Heart left ventricle (tissue), 16 donors: ENCODE data around the gene USP2. TPM values are rescaled to one million over a fixed set of nuclear protein-coding genes. Genes with fewer than 3 reads are reported as not detected.

Source experiments
- ATAC-seq, 4 donors: fragments of 200-7000 bp; cut with Tn5 transposase; one replicate each; pipeline ENCODE4 v1.9.1; 2020 to 2022; ENCODE audit warnings: moderate library complexity in 4 of 4, mild to moderate bottlenecking in 3 of 4, moderate number of reproducible peaks in 1 of 4
- DNase-seq, 5 donors: peaks; one replicate each; pipeline ENCODE4 v3.0.0-alpha.2; 2020
- H3K27ac ChIP-seq, 12 donors: fragments of 200-600 bp; sonication (generic) in 4 of 12; one replicate each; pipeline versions ENCODE4 v1.5.0 to v1.8.0; 2016 to 2022; ENCODE audit warnings: mild to moderate bottlenecking in 2 of 12
- H3K27me3 ChIP-seq, 9 donors: fragments of 200-600 bp; sonication (generic) in 2 of 9; one replicate each; pipeline versions ENCODE4 v1.5.1 to v1.8.0; 2016 to 2022; ENCODE audit warnings: mild to moderate bottlenecking in 3 of 9
- H3K36me3 ChIP-seq, 9 donors: fragments of 200-600 bp; sonication (generic) in 2 of 9; one replicate each; pipeline versions ENCODE4 v1.5.0 to v1.8.0; 2018 to 2022; ENCODE audit warnings: mild to moderate bottlenecking in 2 of 9
- H3K4me1 ChIP-seq, 12 donors: fragments of 200-600 bp; sonication (generic) in 4 of 12; one replicate each; pipeline versions ENCODE4 v1.5.0 to v1.8.0; 2016 to 2022; ENCODE audit warnings: mild to moderate bottlenecking in 3 of 12
- H3K4me3 ChIP-seq, 12 donors: fragments of 200-600 bp; sonication (generic) in 4 of 12; one replicate each; pipeline versions ENCODE4 v1.5.0 to v1.8.0; 2017 to 2022; ENCODE audit warnings: mild to moderate bottlenecking in 9 of 12, moderate library complexity in 4 of 12
- H3K9me3 ChIP-seq, 12 donors: fragments of 200-600 bp; sonication (generic) in 4 of 12; one replicate each; pipeline versions ENCODE4 v1.5.0 to v1.8.0; 2016 to 2022; ENCODE audit warnings: mild to moderate bottlenecking in 1 of 12
- POLR2A ChIP-seq, 2 donors: fragments of 450-650 bp; IDR thresholded peaks; one replicate each; pipeline ENCODE4 v1.6.1; 2017; ENCODE audit warnings: antibody characterized with exemption in 2 of 2, mild to moderate bottlenecking in 2 of 2, moderate library complexity in 2 of 2
- WGBS, 4 donors: extraction: QIAGEN DNeasy Blood & Tissue Kit in 2 of 4; methylation state at CpG; one replicate each; pipeline versions ENCODE4 v1.1.5 to v1.1.7; 2013 to 2018; 5-methylcytosine and 5-hydroxymethylcytosine counted together
- intact Hi-C, 10 donors: fragments of 100-400 bp; cut with DNase I; formaldehyde crosslinking; loops; one replicate each; pipeline versions ENCODE4 v1.11.1 to v1.14.2; 2022
- polyA plus RNA-seq, 2 donors: library from polyadenylated mRNA; stranded (reverse); fragments of 200-250 nt; gene quantifications; one replicate each; pipeline ENCODE4 v1.2.3, GENCODE V29; 2013
- total RNA-seq, 9 donors: library from RNA; depleted of rRNA in 2 of 9; stranded (reverse); fragments of >200 nt in 2 of 9; fragmentation: NEBNext Ultra II Directional in 3 of 9; extraction: Animal tissue kit (Norgen Biotek cat#: 25700) in 3 of 9; gene quantifications; one replicate each; pipeline versions ENCODE4 v1.1.0 to v1.2.4, GENCODE V29; 2016 to 2023
- TF ChIP-seq, protein P1 (sequence below), 12 donors: fragments of 200-600 bp; sonication (generic) in 4 of 12; IDR thresholded peaks; one replicate each; pipeline versions ENCODE4 v1.5.0 to v1.8.0; 2018 to 2022; ENCODE audit warnings: antibody characterized with exemption in 12 of 12, mild to moderate bottlenecking in 5 of 12
- donor health status: ischemic (EF 13 %, LVEDD 7.1; RV severe dilation, severe dysfunction).
- donor health status: healthy with polysubstance abuse.
- donor health status: DM: no; HTN: yes; CAD: no.
- donor health status: DM: no; HTN: no; CAD: no.
- donor health status: ischemic (EF 25% LVEDD 6.9; RV normal size, moderate dysfunction).
- donor health status: ischemic (EF 25% LVEDD 5.7; RV mildly dilated, moderate dysfunction).
- donor health status: healthy.
- donor health status: DM: yes; HTN: yes; CAD: no.
- donor health status: ischemic (EF 35%, LVEDD 5.7; RV mildly dilated, moderate dysfunction).
- donor health status: nonischemic (EF 11% LVEDD 7.7; RV severe dilation, severe dysfunction).
- donor health status: DM: yes; HTN: yes; CAD: no.
- donor health status: PGD.
- donor health status: ischemic (EF 29% LVEDD 5.4; RV normal size, mild dysfunction).
- donor health status: nonischemic (EF 23%, LVEDD 6.1; RV moderate dilation, normal function).

Gene USP2
- total and polyA plus RNA-seq, 11 donors = 53.7 to 138 (median 108) TPM

DNA sequence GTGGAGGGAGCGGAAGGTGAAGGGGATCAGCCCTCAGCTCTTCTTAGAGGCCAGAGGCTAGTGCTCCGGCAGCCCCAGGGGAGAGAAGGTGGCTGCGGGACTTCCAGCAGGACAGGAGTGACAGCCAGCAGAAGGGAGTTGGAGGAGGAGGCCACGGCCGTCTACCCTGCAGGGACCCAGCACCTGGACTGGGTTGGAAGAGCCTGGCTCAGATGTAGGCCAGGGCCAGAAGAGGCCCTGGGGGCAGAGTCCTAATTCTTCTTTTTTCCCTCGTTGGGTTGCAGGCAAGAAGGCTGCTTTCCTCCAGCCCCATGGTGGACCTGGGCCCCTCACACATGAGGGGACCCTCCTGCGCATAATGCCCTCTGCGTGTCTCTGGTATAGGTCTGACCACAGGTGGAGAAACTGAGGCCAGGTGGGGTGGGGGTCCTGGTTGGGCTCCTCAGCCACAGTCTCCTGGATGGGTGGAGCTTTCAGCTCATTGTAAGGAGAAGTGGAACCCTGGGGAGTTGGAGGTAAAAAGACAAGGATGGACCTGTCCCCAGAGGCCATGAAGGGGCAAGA is 62.3 kb downstream of the USP2 start:
- H3K9me3 ChIP-seq = no peaks in the 10 kb centered on the region
- TF ChIP-seq, protein P1, sequence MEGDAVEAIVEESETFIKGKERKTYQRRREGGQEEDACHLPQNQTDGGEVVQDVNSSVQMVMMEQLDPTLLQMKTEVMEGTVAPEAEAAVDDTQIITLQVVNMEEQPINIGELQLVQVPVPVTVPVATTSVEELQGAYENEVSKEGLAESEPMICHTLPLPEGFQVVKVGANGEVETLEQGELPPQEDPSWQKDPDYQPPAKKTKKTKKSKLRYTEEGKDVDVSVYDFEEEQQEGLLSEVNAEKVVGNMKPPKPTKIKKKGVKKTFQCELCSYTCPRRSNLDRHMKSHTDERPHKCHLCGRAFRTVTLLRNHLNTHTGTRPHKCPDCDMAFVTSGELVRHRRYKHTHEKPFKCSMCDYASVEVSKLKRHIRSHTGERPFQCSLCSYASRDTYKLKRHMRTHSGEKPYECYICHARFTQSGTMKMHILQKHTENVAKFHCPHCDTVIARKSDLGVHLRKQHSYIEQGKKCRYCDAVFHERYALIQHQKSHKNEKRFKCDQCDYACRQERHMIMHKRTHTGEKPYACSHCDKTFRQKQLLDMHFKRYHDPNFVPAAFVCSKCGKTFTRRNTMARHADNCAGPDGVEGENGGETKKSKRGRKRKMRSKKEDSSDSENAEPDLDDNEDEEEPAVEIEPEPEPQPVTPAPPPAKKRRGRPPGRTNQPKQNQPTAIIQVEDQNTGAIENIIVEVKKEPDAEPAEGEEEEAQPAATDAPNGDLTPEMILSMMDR (IDR thresholded peaks at IDR 0.05) = no peak
- TF ChIP-seq POLR2A (IDR thresholded peaks at IDR 0.05) = peak in 1 of 2 donors; percentile 25
- H3K4me1 ChIP-seq = peaks cover 0 to 87% (median 61%) of the 10 kb centered on the region in 12 donors
- H3K4me3 ChIP-seq = peak overlapping the region in 6 of 12 donors; percentile 5 to 16 (median 12)
- peak in 1 of 5 donors; percentile 36 for DNase-seq
- ATAC-seq = peak in 1 of 4 donors; percentile 3
- peaks cover 0 to 44% (median 0%) of the 10 kb centered on the region in 9 donors for H3K27me3 ChIP-seq
- peaks cover 0 to 8% (median 3%) of the 10 kb centered on the region in 9 donors for H3K36me3 ChIP-seq
- WGBS, 4 donors = 49 to 66% (median 61%) methylated on average over 8 of the region's 8 CpGs
- peak overlapping the region; percentile 85 to 99 (median 92) for H3K27ac ChIP-seq
- intact Hi-C loops = loop anchor here in 3 of 10 donors (5.0 to 10.0 kb wide), 3 partner anchors 172 to 217 kb away; partner anchors contain the start of genes ABCG4 (in 1 of the 3) and DPAGT1 (in 1 of the 3)

DNA sequence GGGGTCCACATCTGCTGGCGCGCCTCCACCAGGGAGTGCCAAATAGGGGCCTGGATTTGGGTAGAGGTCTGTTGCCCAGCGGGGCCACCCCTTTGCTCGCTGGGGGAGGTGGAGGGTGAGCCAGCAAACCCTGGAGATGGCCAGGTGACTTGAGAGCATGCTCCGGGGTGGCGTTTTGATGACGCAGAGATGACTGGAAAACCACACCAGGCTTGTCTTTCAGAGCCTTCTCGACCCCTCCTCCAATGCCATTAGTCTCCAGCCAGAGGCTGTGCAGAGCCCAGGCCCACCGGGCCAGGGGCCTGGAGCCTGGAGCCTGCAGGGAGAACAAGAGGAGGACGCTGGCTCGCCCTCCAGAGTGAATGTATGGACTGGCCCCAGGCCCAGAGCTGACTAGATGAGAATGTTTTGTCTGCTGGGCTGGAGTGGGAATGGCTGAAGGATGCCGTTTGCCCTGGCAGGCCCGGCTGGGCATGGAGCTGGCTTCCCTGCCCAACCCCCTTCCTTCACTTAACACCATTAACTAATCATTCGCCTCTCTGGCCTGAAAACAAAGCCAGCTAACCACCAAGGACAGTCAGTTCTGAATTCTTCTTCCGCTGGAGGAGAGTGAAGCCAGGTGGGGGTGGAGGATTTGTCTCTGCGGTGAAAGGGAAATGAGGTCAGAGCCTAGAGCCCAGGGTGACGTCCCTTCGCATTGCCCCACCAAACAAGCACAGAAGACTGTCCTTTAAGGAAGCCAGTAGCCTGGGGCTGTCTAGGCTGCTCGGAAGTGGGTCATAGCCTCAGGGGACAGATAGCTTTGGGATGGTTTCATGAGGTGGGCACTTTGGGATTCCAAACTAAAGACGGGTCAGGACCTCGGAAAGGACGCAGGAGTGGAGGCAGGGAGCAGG is 63.0 kb downstream of the USP2 start:
- 45 to 58% (median 53%) methylated on average over 18 to 22 of the region's 22 CpGs for WGBS, 4 donors
- Histone ChIP-seq H3K36me3 (peaks cover 0 to 15% (median 3%) of the 10 kb centered on the region in 9 donors), H3K4me3 (peak overlapping the region in 5 of 12 donors; percentile 5 to 84 (median 67)), H3K27ac (peak overlapping the region; percentile 85 to 99 (median 92)), H3K9me3 (no peaks in the 10 kb centered on the region), H3K27me3 (peaks cover 0 to 44% (median 0%) of the 10 kb centered on the region in 9 donors), H3K4me1 (peaks cover 0 to 84% (median 61%) of the 10 kb centered on the region in 12 donors)
- intact Hi-C loops = loop anchor here in 3 of 10 donors (5.0 to 10.0 kb wide), 3 partner anchors 171 to 216 kb away; partner anchors contain the start of genes ABCG4 (in 1 of the 3) and DPAGT1 (in 1 of the 3)
- DNase-seq (peak in 4 of 5 donors; percentile 38 to 70 (median 60)), ATAC-seq (peak; percentile 1 to 44 (median 16))
- TF ChIP-seq POLR2A (IDR thresholded peaks at IDR 0.05) = peak in 1 of 2 donors; percentile 31
- TF ChIP-seq, protein P1 (IDR thresholded peaks at IDR 0.05) = no peak

DNA sequence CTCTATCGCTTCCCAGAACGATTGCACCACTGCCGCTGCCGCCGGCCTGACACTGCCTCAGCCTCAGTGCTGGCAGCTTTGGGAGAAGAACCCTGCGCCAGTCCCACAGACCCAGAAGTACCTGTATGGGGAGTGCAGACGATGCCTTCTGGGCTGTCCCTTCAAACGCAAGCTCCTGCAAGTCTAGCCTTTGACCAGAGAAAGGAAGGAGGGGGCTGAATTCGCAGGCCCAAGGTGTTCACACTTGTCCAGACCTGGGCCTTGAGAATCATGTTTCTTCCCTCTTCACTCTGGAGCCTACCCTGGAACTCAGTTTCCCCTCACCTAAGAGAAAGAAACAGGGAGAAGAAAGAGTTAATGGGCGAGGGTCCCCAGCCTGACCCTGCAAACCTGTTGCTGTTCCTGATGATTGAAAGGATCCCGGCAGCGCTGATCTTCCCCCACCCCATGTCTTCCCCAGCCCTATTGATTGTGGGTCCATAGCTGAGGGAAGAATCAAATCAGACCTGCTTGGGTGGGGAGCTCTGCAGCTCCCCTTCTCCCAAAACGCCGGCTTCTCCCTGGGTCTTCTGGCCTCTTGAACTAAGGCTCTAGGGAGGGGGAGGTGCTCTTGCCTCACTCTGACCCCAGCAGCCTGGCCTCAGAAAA is 63.8 kb downstream of the USP2 start:
- ATAC-seq (no peak), DNase-seq (no peak)
- intact Hi-C loops = loop anchor here in 3 of 10 donors (5.0 to 10.0 kb wide), 3 partner anchors 170 to 215 kb away; partner anchors contain the start of genes ABCG4 (in 1 of the 3) and DPAGT1 (in 1 of the 3)
- Histone ChIP-seq H3K4me1 (peaks cover 0 to 79% (median 58%) of the 10 kb centered on the region in 12 donors), H3K9me3 (no peaks in the 10 kb centered on the region), H3K36me3 (peaks cover 0 to 23% (median 4%) of the 10 kb centered on the region in 9 donors), H3K27me3 (peaks cover 0 to 44% (median 0%) of the 10 kb centered on the region in 9 donors), H3K27ac (peak overlapping the region; percentile 85 to 99 (median 92)), H3K4me3 (peak overlapping the region in 11 of 12 donors; percentile 32 to 86 (median 76))
- TF ChIP-seq, protein P1 (IDR thresholded peaks at IDR 0.05) = no peak
- peak in 1 of 2 donors; percentile 47 for TF ChIP-seq POLR2A (IDR thresholded peaks at IDR 0.05)
- 38 to 86% (median 48%) methylated on average over 6 to 14 of the region's 14 CpGs for WGBS, 4 donors
